Measurements from ENCODE around the gene PRR23C. TPM values are rescaled to one million over a fixed set of nuclear protein-coding genes. Genes with fewer than 3 reads are reported as not detected.

Gene PRR23C
- total RNA-seq (not detected), polyA plus RNA-seq (not detected)
- long read RNA-seq, donor 1: 0 reads
- long read RNA-seq, donor 2: 0 reads
- long read RNA-seq, donor 3: 0 reads
- long read RNA-seq, donor 4: 0 reads
- long read RNA-seq, donor 5: 0 reads
- long read RNA-seq, donor 6: 0 reads
- long read RNA-seq, donor 7: 0 reads
- long read RNA-seq, donor 8: 0 reads
- long read RNA-seq, donor 9: 0 reads
- long read RNA-seq, donor 10: 0 reads

GRCh38 chr3:139044366-139045210, at the start of gene PRR23C:
Gene PRR23C (minus strand): TSS chr3:139044892. CDS start chr3:139044620, 272 bp downstream.
- 46 to 60% (median 53%) methylated on average over 24 to 77 of the region's 77 CpGs for WGBS, 5 donors
- Histone ChIP-seq H3K9me3 (peaks cover 0 to 37% (median 29%) of the 10 kb centered on the region in 4 donors), H3K36me3 (no peaks in the 10 kb centered on the region), H3K27me3 (peaks cover 0 to 18% (median 0%) of the 10 kb centered on the region in 3 donors), H3K27ac (no peak within 1 kb of the TSS), H3K4me3 (no peak within 1 kb of the TSS), H3K4me1 (no peaks in the 10 kb centered on the region)
- TF ChIP-seq POLR2AphosphoS5 (IDR thresholded peaks at IDR 0.05) (no peak), POLR2A (IDR thresholded peaks at IDR 0.05) (no peak), EP300 (IDR thresholded peaks at IDR 0.05) (no peak), CTCF (IDR thresholded peaks at IDR 0.05) (no peak)
- DNase-seq: no peak
- intact Hi-C loops (cut with DNase I; ENCODE audit: low total_unique reads): no loop called here

- no peaks in the 10 kb centered on the region for H3K36me3 ChIP-seq
- H3K9me3 ChIP-seq: peaks cover 0 to 5% (median 1%) of the 10 kb centered on the region in 4 donors
- DNase-seq: no peak
- H3K4me1 ChIP-seq: no peaks in the 10 kb centered on the region
- no peak for TF ChIP-seq POLR2AphosphoS5 (IDR thresholded peaks at IDR 0.05)
- no peak for TF ChIP-seq POLR2A (IDR thresholded peaks at IDR 0.05)
- TF ChIP-seq CTCF (IDR thresholded peaks at IDR 0.05): no peak
- no peak for TF ChIP-seq EP300 (IDR thresholded peaks at IDR 0.05)
- intact Hi-C loops (cut with DNase I; ENCODE audit: low total_unique reads): no loop called here
- no peak overlapping the region for H3K4me3 ChIP-seq
- 85 to 94% (median 89%) methylated on average over 1 of the region's 1 CpG for WGBS, 5 donors
- no peak overlapping the region for H3K27ac ChIP-seq
- peaks cover 0 to 12% (median 0%) of the 10 kb centered on the region in 3 donors for H3K27me3 ChIP-seq
Measured at GRCh38 chr3:139093840-139094239, 49.1 kb upstream of the PRR23C start.

GRCh38 chr3:139088462-139089324, 44.0 kb upstream of the PRR23C start:
- no peak overlapping the region for H3K4me3 ChIP-seq

More at GRCh38 chr3:139088462-139089324, 44.0 kb upstream of the PRR23C start:
- intact Hi-C loops (cut with DNase I; ENCODE audit: low total_unique reads): no loop called here
- Histone ChIP-seq H3K36me3 (no peaks in the 10 kb centered on the region), H3K27me3 (peaks cover 0 to 8% (median 0%) of the 10 kb centered on the region in 3 donors), H3K4me1 (no peaks in the 10 kb centered on the region), H3K27ac (no peak overlapping the region), H3K9me3 (peaks cover 0 to 2% (median 1%) of the 10 kb centered on the region in 4 donors)
- 80 to 93% (median 87%) methylated on average over 5 to 8 of the region's 8 CpGs for WGBS, 5 donors
- TF ChIP-seq EP300 (IDR thresholded peaks at IDR 0.05) (no peak), POLR2AphosphoS5 (IDR thresholded peaks at IDR 0.05) (no peak), CTCF (IDR thresholded peaks at IDR 0.05) (no peak), POLR2A (IDR thresholded peaks at IDR 0.05) (no peak)
- DNase-seq: no peak

Data from stomach (tissue), 19 donors.